HG03280 (cell line): ENCODE data around the gene CYRIA.

Source experiments
- ATAC-seq: cut with Tn5 transposase; IDR thresholded peaks from one replicate; pipeline ENCODE4 v1.9.1; 2021; ENCODE audit warnings: mild to moderate bottlenecking, moderate library complexity; ENCODE audit not compliant: unreplicated experiment

Gene CYRIA

GRCh38 chr2:16671760-16672159, 6.1 kb upstream of the CYRIA start:
- ATAC-seq = no peak

GRCh38 chr2:16669388-16669787, 3.8 kb upstream of the CYRIA start:
- ATAC-seq = no peak

GRCh38 chr2:16666449-16666801, 791 bp upstream of the CYRIA start:
- ATAC-seq = peak; percentile 24

GRCh38 chr2:16664809-16665747, 556 bp downstream of the CYRIA start:
- peak; percentile 19 for ATAC-seq

- ATAC-seq = no peak
These were observed 1.4 kb downstream of the CYRIA start for GRCh38 chr2:16664052-16664731.

- no peak for ATAC-seq
These were observed 2.3 kb downstream of the CYRIA start for GRCh38 chr2:16663121-16663905.

- ATAC-seq = no peak
These were observed 3.4 kb downstream of the CYRIA start for GRCh38 chr2:16661936-16662839.

- no peak for ATAC-seq
These were observed 4.1 kb downstream of the CYRIA start for GRCh38 chr2:16661526-16661925.

- ATAC-seq = no peak
These were observed 5.1 kb downstream of the CYRIA start for GRCh38 chr2:16660556-16660955.

GRCh38 chr2:16660114-16660513, 5.5 kb downstream of the CYRIA start:
- no peak for ATAC-seq

GRCh38 chr2:16658076-16658739, 7.4 kb downstream of the CYRIA start:
- ATAC-seq = no peak

GRCh38 chr2:16657671-16658070, 8.0 kb downstream of the CYRIA start:
- ATAC-seq = no peak

- ATAC-seq = peak; percentile 66
These were observed 8.7 kb downstream of the CYRIA start for GRCh38 chr2:16656784-16657391.

- ATAC-seq = no peak
These were observed 9.6 kb downstream of the CYRIA start for GRCh38 chr2:16655905-16656642.

GRCh38 chr2:16655445-16655837, 10.2 kb downstream of the CYRIA start:
- no peak for ATAC-seq

- peak; percentile 23 for ATAC-seq
These were observed 10.7 kb downstream of the CYRIA start for GRCh38 chr2:16654833-16655444.

- peak; percentile 57 for ATAC-seq
These were observed 11.8 kb downstream of the CYRIA start for GRCh38 chr2:16653799-16654198.

GRCh38 chr2:16653083-16653375, 12.6 kb downstream of the CYRIA start:
- ATAC-seq = no peak
